Progenitor cell of endocrine pancreas (in vitro differentiated cells): Measurements from ENCODE around the gene PSMC1. TPM values are rescaled to one million over a fixed set of nuclear protein-coding genes. Genes with fewer than 3 reads are reported as not detected.

ENCODE experiments used
- DNase-seq: peaks from one replicate; pipeline ENCODE4 v3.0.0; 2021; ENCODE audit warnings: low spot score; ENCODE audit not compliant: unreplicated experiment
- H3K27ac Mint-ChIP-seq: 2 replicates; pipeline ENCODE4 v1.8.0; 2021; ENCODE audit warnings: mild to moderate bottlenecking, moderate library complexity, mixed read lengths
- H3K27me3 Mint-ChIP-seq: 2 replicates; pipeline ENCODE4 v1.8.0; 2021; ENCODE audit warnings: mixed read lengths
- H3K36me3 Mint-ChIP-seq: 2 replicates; pipeline ENCODE4 v1.8.0; 2022; ENCODE audit warnings: mixed read lengths; ENCODE audit not compliant: insufficient read depth
- H3K4me1 Mint-ChIP-seq: 2 replicates; pipeline ENCODE4 v1.8.0; 2021; ENCODE audit warnings: low read depth, mixed read lengths
- H3K4me3 Mint-ChIP-seq: 2 replicates; pipeline ENCODE4 v1.8.0; 2021; ENCODE audit warnings: low read depth, mild to moderate bottlenecking, moderate library complexity, mixed read lengths
- H3K9me3 Mint-ChIP-seq: 2 replicates; pipeline ENCODE4 v1.8.0; 2021; ENCODE audit warnings: low read depth, mixed read lengths
- CTCF ChIP-seq: fragments of 200-600 bp; sonication (generic); IDR thresholded peaks from one replicate; pipeline ENCODE4 v1.5.0; 2021; ENCODE audit warnings: antibody characterized with exemption, mild to moderate bottlenecking; ENCODE audit not compliant: unreplicated experiment
- total RNA-seq: library from RNA; stranded (reverse); gene quantifications from 2 replicates; pipeline ENCODE4 v1.2.1, GENCODE V29; 2021

PSMC1 gene
- total RNA-seq, 1 donor from 2014 or later = 96.8 TPM

- Mint-ChIP-seq H3K27me3 (no peaks in the 10 kb centered on the region), H3K27ac (no peak overlapping the region), H3K4me3 (no peak overlapping the region), H3K9me3 (no peaks in the 10 kb centered on the region), H3K36me3 (peaks cover 25% of the 10 kb centered on the region), H3K4me1 (peaks cover 20% of the 10 kb centered on the region)
- TF ChIP-seq CTCF = no peak
- DNase-seq = no peak
Observed at GRCh38 chr14:90299408-90299807, 43.1 kb downstream of the PSMC1 start.

- no peak for TF ChIP-seq CTCF
- peaks cover 30% of the 10 kb centered on the region for H3K4me1 Mint-ChIP-seq
- peak overlapping the region; percentile 19 for H3K27ac Mint-ChIP-seq
- H3K27me3 Mint-ChIP-seq = no peaks in the 10 kb centered on the region
- peaks cover 21% of the 10 kb centered on the region for H3K36me3 Mint-ChIP-seq
- DNase-seq = no peak
- H3K9me3 Mint-ChIP-seq = no peaks in the 10 kb centered on the region
- H3K4me3 Mint-ChIP-seq = no peak overlapping the region
Observed at GRCh38 chr14:90300611-90301047, 44.3 kb downstream of the PSMC1 start.

GRCh38 chr14:90301122-90301521, 44.8 kb downstream of the PSMC1 start:
- DNase-seq = no peak
- TF ChIP-seq CTCF = no peak
- Mint-ChIP-seq H3K36me3 (peaks cover 20% of the 10 kb centered on the region), H3K4me3 (no peak overlapping the region), H3K9me3 (no peaks in the 10 kb centered on the region), H3K27ac (no peak overlapping the region), H3K4me1 (peaks cover 34% of the 10 kb centered on the region), H3K27me3 (no peaks in the 10 kb centered on the region)

- Mint-ChIP-seq H3K4me3 (no peak overlapping the region), H3K27ac (no peak overlapping the region), H3K4me1 (peaks cover 37% of the 10 kb centered on the region), H3K9me3 (no peaks in the 10 kb centered on the region), H3K27me3 (no peaks in the 10 kb centered on the region), H3K36me3 (peaks cover 19% of the 10 kb centered on the region)
- TF ChIP-seq CTCF = peak; percentile 58
- no peak for DNase-seq
Observed at GRCh38 chr14:90301668-90302090, 45.3 kb downstream of the PSMC1 start.

- Mint-ChIP-seq H3K36me3 (peaks cover 18% of the 10 kb centered on the region), H3K27ac (no peak overlapping the region), H3K27me3 (no peaks in the 10 kb centered on the region), H3K9me3 (no peaks in the 10 kb centered on the region), H3K4me3 (no peak overlapping the region), H3K4me1 (peaks cover 37% of the 10 kb centered on the region)
- TF ChIP-seq CTCF = no peak
- DNase-seq = no peak
Observed at GRCh38 chr14:90302529-90303303, 46.4 kb downstream of the PSMC1 start.
